Thyroid gland (tissue), 4 donors: ENCODE data around the gene BCR.

Experiments used
- CTCF ChIP-seq, 6 experiments: fragments of 200-600 bp in 3 of 6; fragments of 450-650 bp in 3 of 6; sonication (generic) in 3 of 6; IDR thresholded peaks; one replicate each; pipeline ENCODE4 v1.5.1; 2016 to 2019; ENCODE audit warnings: antibody characterized with exemption in 6 of 6, mild to moderate bottlenecking in 2 of 6, inconsistent platforms in 1 of 6, moderate library complexity in 1 of 6
- POLR2A ChIP-seq, 2 donors: fragments of 450-650 bp; IDR thresholded peaks; one replicate each; pipeline ENCODE4 v1.6.1; 2017; ENCODE audit warnings: antibody characterized with exemption in 2 of 2, mild to moderate bottlenecking in 2 of 2, moderate library complexity in 1 of 2

- TF ChIP-seq POLR2A (IDR thresholded peaks at IDR 0.05) (no peak), CTCF (IDR thresholded peaks at IDR 0.05) (no peak)
Measured at GRCh38 chr22:23235425-23235824, 55.1 kb downstream of the BCR start.
